Measurements from ENCODE around the gene LIPC.

DNA sequence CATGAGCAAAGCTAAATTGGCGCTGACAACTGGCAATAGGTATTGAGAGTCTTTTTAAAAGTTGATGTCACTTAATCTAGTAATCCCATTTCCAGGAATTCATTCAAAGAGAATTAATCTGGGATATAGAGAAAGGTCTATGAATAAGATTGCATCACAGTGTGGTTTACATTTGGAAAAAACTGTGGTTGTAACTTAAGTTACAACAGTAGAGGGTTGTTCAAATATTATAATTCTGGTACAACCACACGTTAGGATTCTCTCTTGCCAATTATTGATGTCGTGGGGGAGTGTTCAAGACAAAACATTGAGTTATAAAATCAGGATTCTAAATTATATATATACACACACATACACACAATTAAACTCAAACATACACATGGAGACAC, 79.8 kb downstream of the LIPC start:
- TF ChIP-seq POLR2A (IDR thresholded peaks at IDR 0.05; ENCODE audit: borderline replicate concordance, extremely low read depth, insufficient read depth, insufficient read length) (no peak), ZFX (IDR thresholded peaks at IDR 0.05) (no peak), EZH2 (IDR thresholded peaks at IDR 0.05) (no peak), SP1 (IDR thresholded peaks at IDR 0.05; ENCODE audit: low read depth) (no peak), POLR2AphosphoS5 (IDR thresholded peaks at IDR 0.05; ENCODE audit: low read depth, low read length) (no peak)
- TF ChIP-seq, protein P1, sequence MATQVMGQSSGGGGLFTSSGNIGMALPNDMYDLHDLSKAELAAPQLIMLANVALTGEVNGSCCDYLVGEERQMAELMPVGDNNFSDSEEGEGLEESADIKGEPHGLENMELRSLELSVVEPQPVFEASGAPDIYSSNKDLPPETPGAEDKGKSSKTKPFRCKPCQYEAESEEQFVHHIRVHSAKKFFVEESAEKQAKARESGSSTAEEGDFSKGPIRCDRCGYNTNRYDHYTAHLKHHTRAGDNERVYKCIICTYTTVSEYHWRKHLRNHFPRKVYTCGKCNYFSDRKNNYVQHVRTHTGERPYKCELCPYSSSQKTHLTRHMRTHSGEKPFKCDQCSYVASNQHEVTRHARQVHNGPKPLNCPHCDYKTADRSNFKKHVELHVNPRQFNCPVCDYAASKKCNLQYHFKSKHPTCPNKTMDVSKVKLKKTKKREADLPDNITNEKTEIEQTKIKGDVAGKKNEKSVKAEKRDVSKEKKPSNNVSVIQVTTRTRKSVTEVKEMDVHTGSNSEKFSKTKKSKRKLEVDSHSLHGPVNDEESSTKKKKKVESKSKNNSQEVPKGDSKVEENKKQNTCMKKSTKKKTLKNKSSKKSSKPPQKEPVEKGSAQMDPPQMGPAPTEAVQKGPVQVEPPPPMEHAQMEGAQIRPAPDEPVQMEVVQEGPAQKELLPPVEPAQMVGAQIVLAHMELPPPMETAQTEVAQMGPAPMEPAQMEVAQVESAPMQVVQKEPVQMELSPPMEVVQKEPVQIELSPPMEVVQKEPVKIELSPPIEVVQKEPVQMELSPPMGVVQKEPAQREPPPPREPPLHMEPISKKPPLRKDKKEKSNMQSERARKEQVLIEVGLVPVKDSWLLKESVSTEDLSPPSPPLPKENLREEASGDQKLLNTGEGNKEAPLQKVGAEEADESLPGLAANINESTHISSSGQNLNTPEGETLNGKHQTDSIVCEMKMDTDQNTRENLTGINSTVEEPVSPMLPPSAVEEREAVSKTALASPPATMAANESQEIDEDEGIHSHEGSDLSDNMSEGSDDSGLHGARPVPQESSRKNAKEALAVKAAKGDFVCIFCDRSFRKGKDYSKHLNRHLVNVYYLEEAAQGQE (IDR thresholded peaks at IDR 0.05; ENCODE audit: low read depth): no peak
- TF ChIP-seq, protein P2, sequence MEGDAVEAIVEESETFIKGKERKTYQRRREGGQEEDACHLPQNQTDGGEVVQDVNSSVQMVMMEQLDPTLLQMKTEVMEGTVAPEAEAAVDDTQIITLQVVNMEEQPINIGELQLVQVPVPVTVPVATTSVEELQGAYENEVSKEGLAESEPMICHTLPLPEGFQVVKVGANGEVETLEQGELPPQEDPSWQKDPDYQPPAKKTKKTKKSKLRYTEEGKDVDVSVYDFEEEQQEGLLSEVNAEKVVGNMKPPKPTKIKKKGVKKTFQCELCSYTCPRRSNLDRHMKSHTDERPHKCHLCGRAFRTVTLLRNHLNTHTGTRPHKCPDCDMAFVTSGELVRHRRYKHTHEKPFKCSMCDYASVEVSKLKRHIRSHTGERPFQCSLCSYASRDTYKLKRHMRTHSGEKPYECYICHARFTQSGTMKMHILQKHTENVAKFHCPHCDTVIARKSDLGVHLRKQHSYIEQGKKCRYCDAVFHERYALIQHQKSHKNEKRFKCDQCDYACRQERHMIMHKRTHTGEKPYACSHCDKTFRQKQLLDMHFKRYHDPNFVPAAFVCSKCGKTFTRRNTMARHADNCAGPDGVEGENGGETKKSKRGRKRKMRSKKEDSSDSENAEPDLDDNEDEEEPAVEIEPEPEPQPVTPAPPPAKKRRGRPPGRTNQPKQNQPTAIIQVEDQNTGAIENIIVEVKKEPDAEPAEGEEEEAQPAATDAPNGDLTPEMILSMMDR (IDR thresholded peaks at IDR 0.05 in 2 of 3, conservative IDR thresholded peaks at IDR 0.05 in 1 of 3; ENCODE audit: borderline replicate concordance in 1 of 3, insufficient read depth in 1 of 3, low read depth in 2 of 3, low read length in 2 of 3): no peak
